Activated CD4-positive, alpha-beta memory T cell treated with anti-CD3 and anti-CD28 coated beads, Interleukin-2, amount 10 ng/mL, durations not matched to agents 7 days and 5 days (primary cell): ENCODE measurements around the gene IL34. TPM values are rescaled to one million over a fixed set of nuclear protein-coding genes. Genes with fewer than 3 reads are reported as not detected.

Experiments used
- CTCF ChIA-PET: fragments of 350-600 bp; sonication (Branson Sonifier 250); formaldehyde crosslinking; loops from one replicate; lab custom pipeline; 2021; ENCODE audit warnings: antibody characterized with exemption, inconsistent platforms; lab: Charles Lee
- POLR2A ChIA-PET: fragments of 350-600 bp; sonication (Branson Sonifier 250); formaldehyde crosslinking; loops from one replicate; lab custom pipeline; 2021; ENCODE audit warnings: antibody characterized with exemption; lab: Charles Lee
- DNase-seq: peaks from one replicate; pipeline ENCODE4 v3.0.0-alpha.2; 2020
- H3K27ac Mint-ChIP-seq: one replicate; pipeline ENCODE4 v1.8.0; 2021; ENCODE audit warnings: mild to moderate bottlenecking, mixed read lengths
- H3K27me3 Mint-ChIP-seq: one replicate; pipeline ENCODE4 v1.8.0; 2021; ENCODE audit warnings: mixed read lengths
- H3K36me3 Mint-ChIP-seq: one replicate; pipeline ENCODE4 v1.8.0; 2021; ENCODE audit warnings: low read depth, mixed read lengths
- H3K4me1 Mint-ChIP-seq: one replicate; pipeline ENCODE4 v1.8.0; 2021; ENCODE audit warnings: mixed read lengths
- H3K4me3 Mint-ChIP-seq: one replicate; pipeline ENCODE4 v1.8.0; 2021; ENCODE audit warnings: mild to moderate bottlenecking, mixed read lengths
- H3K9me3 Mint-ChIP-seq: one replicate; pipeline ENCODE4 v1.8.0; 2021; ENCODE audit warnings: mixed read lengths
- total RNA-seq, 2 experiments: library from RNA; stranded (reverse); gene quantifications; one replicate each; pipeline ENCODE4 v1.2.3, GENCODE V29; 2021

Gene IL34
- total RNA-seq, 2 experiments from 2014 or later = not detected

DNA sequence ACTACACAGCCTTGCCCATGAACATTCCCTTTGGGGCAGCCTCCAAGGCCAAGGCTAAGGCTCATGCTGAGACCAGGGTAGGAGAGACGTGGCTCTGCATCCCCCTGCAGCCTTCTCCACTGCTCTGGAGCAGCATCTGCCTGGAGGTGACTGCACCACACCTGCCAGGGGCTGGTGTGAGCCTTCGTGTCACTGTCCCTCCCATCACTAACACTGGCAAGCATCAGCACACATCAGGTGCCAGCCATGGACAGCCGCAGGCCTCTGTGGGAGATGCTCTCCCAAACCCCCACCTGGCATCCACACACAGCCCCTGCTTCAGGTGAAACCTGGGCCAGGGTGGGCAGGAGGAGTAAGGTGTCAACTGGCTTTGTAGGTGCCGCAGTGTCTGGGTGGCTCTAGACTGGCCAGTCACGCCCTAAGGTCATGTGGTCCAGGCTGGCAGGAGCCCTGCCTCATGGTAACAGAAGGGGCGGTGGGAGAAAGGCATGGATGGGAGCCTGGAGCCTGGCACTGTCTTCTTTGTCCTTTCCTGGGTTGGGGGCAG lies 57.5 kb downstream of the IL34 start:
- CTCF ChIA-PET = no interaction called here
- Mint-ChIP-seq H3K27ac (no peak overlapping the region), H3K27me3 (no peaks in the 10 kb centered on the region), H3K4me1 (no peaks in the 10 kb centered on the region), H3K9me3 (no peaks in the 10 kb centered on the region), H3K36me3 (no peaks in the 10 kb centered on the region), H3K4me3 (no peak overlapping the region)
- POLR2A ChIA-PET = no interaction called here
- no peak for DNase-seq

DNA sequence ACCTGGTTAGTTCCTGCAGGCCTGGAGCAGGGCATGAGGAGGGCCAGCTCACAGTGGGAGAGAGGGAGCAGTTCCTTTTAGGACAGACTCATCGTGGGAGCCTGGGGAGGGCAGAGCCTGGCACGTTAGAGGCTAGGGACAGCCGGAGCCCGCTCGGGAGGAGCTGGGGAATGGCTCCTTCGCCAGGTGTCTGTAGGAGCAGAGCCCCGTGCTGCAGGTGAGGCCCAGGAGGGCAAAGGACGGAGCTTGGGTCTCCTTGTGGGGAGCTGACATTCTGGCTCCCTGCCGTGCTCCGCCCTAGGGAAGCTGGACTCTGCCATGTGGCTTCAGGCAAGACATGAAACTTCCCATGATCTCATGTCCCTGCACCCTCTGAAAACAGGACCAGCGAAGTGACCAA lies 58.2 kb downstream of the IL34 start:
- no peak for DNase-seq
- H3K27ac Mint-ChIP-seq = no peak overlapping the region
- POLR2A ChIA-PET = no interaction called here
- H3K4me1 Mint-ChIP-seq = no peaks in the 10 kb centered on the region
- no peak overlapping the region for H3K4me3 Mint-ChIP-seq
- H3K27me3 Mint-ChIP-seq = no peaks in the 10 kb centered on the region
- H3K9me3 Mint-ChIP-seq = no peaks in the 10 kb centered on the region
- H3K36me3 Mint-ChIP-seq = no peaks in the 10 kb centered on the region
- CTCF ChIA-PET = no interaction called here

DNA sequence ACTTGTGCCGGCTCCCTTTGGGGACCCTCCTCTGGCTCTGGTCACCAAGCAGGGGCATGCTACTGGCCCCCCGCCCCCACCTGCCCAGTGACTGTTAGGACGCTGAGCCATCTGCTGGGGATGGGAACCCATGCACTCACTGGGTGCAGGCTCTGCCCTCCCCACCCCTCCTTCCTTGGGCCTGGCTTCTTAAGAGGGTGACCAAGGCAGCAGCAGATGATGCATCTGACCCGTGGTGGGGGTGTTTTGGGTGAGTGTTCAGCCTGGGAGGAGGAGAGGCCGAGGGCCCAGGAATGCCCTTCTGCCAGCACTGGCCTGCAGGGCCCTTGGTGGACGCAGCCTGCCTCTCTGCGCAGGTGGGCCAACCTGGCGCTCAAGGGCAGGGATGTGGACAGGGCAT lies 58.7 kb downstream of the IL34 start:
- DNase-seq = no peak
- no peaks in the 10 kb centered on the region for H3K36me3 Mint-ChIP-seq
- H3K27ac Mint-ChIP-seq = no peak overlapping the region
- ChIA-PET POLR2A (no interaction called here), CTCF (no interaction called here)
- no peaks in the 10 kb centered on the region for H3K4me1 Mint-ChIP-seq
- no peaks in the 10 kb centered on the region for H3K9me3 Mint-ChIP-seq
- H3K27me3 Mint-ChIP-seq = no peaks in the 10 kb centered on the region
- H3K4me3 Mint-ChIP-seq = no peak overlapping the region

DNA sequence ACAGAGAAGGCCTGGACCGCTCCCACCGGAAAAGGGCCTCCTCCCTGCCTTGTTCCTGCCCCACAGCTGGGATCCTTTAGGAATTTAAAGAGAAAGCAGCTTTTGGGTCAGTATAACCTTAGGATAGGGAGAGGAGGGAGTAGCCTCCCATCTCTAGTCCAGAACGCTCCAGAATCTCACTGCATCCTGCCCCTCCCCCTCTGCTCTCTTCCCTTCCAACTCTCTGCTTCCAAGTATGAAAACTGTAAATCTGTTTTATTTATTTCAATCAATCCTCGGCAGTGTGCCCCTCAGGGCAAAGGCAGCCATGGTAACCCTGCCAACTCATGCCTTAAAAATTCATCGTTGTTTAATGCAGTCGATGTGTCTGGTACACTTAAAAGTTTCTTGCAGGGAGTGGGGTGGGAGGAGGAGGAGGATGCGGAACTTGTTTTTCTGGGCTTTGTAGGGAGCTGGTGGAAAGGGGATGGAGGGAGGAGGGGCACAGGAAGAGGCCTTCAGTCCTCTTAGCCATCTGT lies 60.6 kb downstream of the IL34 start:
- Mint-ChIP-seq H3K36me3 (no peaks in the 10 kb centered on the region), H3K9me3 (no peaks in the 10 kb centered on the region), H3K4me3 (no peak overlapping the region), H3K27ac (no peak overlapping the region), H3K27me3 (no peaks in the 10 kb centered on the region), H3K4me1 (no peaks in the 10 kb centered on the region)
- ChIA-PET CTCF (no interaction called here), POLR2A (no interaction called here)
- DNase-seq = no peak

DNA sequence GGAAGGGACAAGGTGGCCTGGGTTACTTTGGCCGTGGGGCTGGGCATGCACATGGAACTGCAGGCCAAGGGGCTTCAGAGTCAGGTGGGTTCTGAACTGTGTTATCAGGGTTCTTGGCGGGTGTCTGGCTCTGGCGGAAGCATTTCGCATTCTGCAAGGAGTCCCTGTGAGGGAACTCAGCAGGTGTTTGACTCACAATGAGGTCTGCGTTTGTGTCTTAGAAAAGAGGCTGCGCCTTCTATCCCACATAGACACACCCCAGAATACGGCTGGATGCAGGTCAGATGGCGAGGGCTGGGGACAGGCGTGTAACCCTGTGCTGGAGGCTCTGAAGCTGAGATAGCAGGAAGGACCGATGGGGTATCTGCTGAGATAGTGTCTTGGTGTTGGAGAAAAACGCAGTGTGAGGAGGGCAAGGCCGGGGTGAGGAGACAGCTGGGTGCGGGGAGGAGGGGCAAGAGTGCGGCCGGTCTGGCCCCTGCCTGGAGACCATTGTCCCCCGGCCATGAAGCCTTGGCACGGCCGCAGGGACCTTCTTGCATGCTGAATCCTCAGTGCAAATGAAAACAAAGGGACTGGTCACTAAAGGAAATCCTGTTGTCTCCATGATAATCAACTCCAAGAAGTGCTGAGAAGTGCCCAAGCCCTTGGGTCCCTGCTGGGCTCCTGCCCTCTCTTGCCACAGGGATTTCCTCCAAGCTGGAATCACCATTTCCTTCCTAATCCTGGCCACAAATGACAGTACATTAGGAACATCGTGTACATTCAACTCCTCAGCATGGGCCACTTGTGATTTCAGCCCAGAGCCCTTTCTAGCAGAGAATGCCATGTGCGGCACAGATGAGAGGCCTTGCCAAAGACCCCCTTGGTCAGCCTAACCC lies 62.2 kb downstream of the IL34 start:
- ChIA-PET CTCF (interaction anchor here (0.6 kb wide), 1 partner anchor 913 kb away, joined by 3 read pairs; no protein-coding TSS in a partner anchor), POLR2A (interaction anchor here (0.6 kb wide), 1 partner anchor 605 kb away, joined by 3 read pairs; no protein-coding TSS in a partner anchor)
- no peak for DNase-seq
- H3K4me1 Mint-ChIP-seq = no peaks in the 10 kb centered on the region
- no peak overlapping the region for H3K27ac Mint-ChIP-seq
- H3K27me3 Mint-ChIP-seq = no peaks in the 10 kb centered on the region
- no peaks in the 10 kb centered on the region for H3K9me3 Mint-ChIP-seq
- H3K36me3 Mint-ChIP-seq = no peaks in the 10 kb centered on the region
- H3K4me3 Mint-ChIP-seq = no peak overlapping the region

DNA sequence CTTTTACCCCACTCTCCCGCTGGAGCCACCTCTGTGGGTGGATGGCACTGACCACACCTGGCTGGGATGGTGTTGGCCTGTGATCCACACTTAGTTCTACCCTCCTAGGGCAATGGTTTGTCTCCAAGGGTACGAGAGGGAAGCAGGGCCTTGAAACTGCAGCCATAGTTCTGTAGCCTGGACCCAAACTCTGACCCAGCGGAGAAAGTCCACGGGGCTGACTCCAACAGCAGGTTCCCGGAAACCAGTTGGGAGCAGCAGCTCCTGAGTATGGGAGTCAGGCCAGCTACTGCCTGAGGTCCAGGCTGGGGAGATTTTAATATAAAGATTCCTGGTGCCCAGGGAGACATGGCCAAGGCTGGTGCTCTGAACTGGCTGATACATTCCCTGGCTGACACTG lies 63.1 kb downstream of the IL34 start:
- H3K36me3 Mint-ChIP-seq = no peaks in the 10 kb centered on the region
- no peak overlapping the region for H3K4me3 Mint-ChIP-seq
- no peak overlapping the region for H3K27ac Mint-ChIP-seq
- H3K27me3 Mint-ChIP-seq = no peaks in the 10 kb centered on the region
- no peak for DNase-seq
- ChIA-PET CTCF (no interaction called here), POLR2A (interaction anchor here (0.6 kb wide), 1 partner anchor 606 kb away, joined by 3 read pairs; no protein-coding TSS in a partner anchor)
- no peaks in the 10 kb centered on the region for H3K9me3 Mint-ChIP-seq
- no peaks in the 10 kb centered on the region for H3K4me1 Mint-ChIP-seq

DNA sequence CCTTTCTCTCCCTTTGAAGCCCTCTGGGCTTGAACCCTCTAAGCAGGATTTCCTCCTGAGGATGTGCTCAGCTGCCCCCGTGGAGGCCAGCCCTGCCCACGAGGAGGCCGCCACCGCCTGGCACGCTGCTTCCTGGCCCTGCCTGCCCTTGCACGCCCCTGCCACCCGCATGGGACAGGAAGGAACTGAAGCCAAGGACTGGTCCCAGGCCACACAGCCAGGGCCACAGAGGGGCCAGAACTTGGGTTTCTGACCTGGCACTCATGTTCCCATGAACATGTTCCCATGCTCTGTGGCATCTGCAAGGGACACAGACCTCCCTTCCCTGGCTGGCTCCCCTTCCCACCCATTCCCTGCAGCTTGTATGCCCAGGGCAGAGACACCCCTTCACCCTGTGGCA lies 63.6 kb downstream of the IL34 start:
- no peaks in the 10 kb centered on the region for H3K36me3 Mint-ChIP-seq
- ChIA-PET POLR2A (no interaction called here), CTCF (no interaction called here)
- H3K27me3 Mint-ChIP-seq = no peaks in the 10 kb centered on the region
- no peak overlapping the region for H3K4me3 Mint-ChIP-seq
- DNase-seq = no peak
- no peaks in the 10 kb centered on the region for H3K4me1 Mint-ChIP-seq
- H3K27ac Mint-ChIP-seq = no peak overlapping the region
- no peaks in the 10 kb centered on the region for H3K9me3 Mint-ChIP-seq

Other genes starting within 250 kb of the IL34 start
- 10 to 100 TPM; 21.6 to 22.7 TPM for gene ST3GAL2, start 207.5 kb upstream of the IL34 start, total RNA-seq
- gene FCSK, start 192.0 kb upstream of the IL34 start, total RNA-seq = 10 to 100 TPM; 17.3 to 17.4 TPM
- gene COG4, start 123.0 kb upstream of the IL34 start, total RNA-seq = 10 to 100 TPM; 71.2 to 71.4 TPM
- gene SF3B3, start 122.7 kb upstream of the IL34 start, total RNA-seq = 100 to 1,000 TPM; 329 to 332 TPM
- 1 to 10 TPM; 3.3 TPM for gene MTSS2, start 39.5 kb downstream of the IL34 start, total RNA-seq
- gene VAC14, start 154.6 kb downstream of the IL34 start, total RNA-seq = 10 to 100 TPM; 26.7 to 28.0 TPM